SK-N-MC (cell line): ENCODE data around the gene NUBPL.

Source experiments
- EZH2 ChIP-seq: fragments of 200-600 bp; sonication (generic); IDR thresholded peaks from one replicate; pipeline ENCODE4 v1.6.1; 2017; ENCODE audit warnings: antibody characterized with exemption
- FOXP2 ChIP-seq: optimal IDR thresholded peaks from 2 replicates; pipeline ENCODE3; 2011; ENCODE audit warnings: mild to moderate bottlenecking, moderate library complexity; ENCODE audit not compliant: insufficient read depth; ENCODE audit errors: extremely low read length, control extremely low read depth
- POLR2AphosphoS5 ChIP-seq: IDR thresholded peaks from 2 replicates; pipeline ENCODE4 v1.6.1; 2012; ENCODE audit warnings: mild to moderate bottlenecking, low read depth, low read length, borderline replicate concordance

GRCh38 chr14:31536201-31536960, 24.8 kb upstream of the NUBPL start:
- TF ChIP-seq EZH2, result no peak
- no peak for TF ChIP-seq FOXP2
- no peak for TF ChIP-seq POLR2AphosphoS5
